H1 (cell line): ENCODE measurements around the gene ASPA. TPM values are rescaled to one million over a fixed set of nuclear protein-coding genes. Genes with fewer than 3 reads are reported as not detected.

Source experiments
- CTCF ChIA-PET: fragments of 300-600 bp; sonication (Branson Sonifier 250); formaldehyde crosslinking; loops from one replicate; lab custom pipeline; 2021; ENCODE audit not compliant: partially characterized antibody; lab: Charles Lee
- POLR2A ChIA-PET: fragments of 300-600 bp; sonication (Branson Sonifier 250); formaldehyde crosslinking; loops from one replicate; lab custom pipeline; 2021; ENCODE audit warnings: inconsistent platforms; ENCODE audit not compliant: partially characterized antibody; lab: Charles Lee
- DNase-seq, 2 experiments: peaks; one replicate each; pipeline versions ENCODE4 v3.0.0 to v3.0.0-alpha.2; 2010 to 2022; ENCODE audit warnings: low spot score in 2 of 2, low read depth in 1 of 2, mixed read lengths in 1 of 2
- FAIRE-seq: peaks from 2 replicates; lab custom pipeline; 2011; peaks lifted over from hg19 to GRCh38; lab: Jason Lieb, UNC
- H2AFZ ChIP-seq: 2 replicates; pipeline ENCODE4 v1.8.1; 2012; ENCODE audit warnings: low read length, inconsistent platforms
- H2AK5ac ChIP-seq: 2 replicates; pipeline ENCODE4 v1.6.1; 2013; ENCODE audit warnings: low read depth, low read length
- H2BK120ac ChIP-seq: replicated peaks from 2 replicates; pipeline ENCODE3; 2013; ENCODE audit warnings: low read depth, low read length, inconsistent platforms
- H2BK12ac ChIP-seq: 2 replicates; pipeline ENCODE4 v1.6.1; 2013; ENCODE audit warnings: low read depth, low read length
- H2BK15ac ChIP-seq: 2 replicates; pipeline ENCODE4 v1.6.1; 2013; ENCODE audit warnings: low read length
- H2BK20ac ChIP-seq: 2 replicates; pipeline ENCODE4 v1.6.1; 2013; ENCODE audit warnings: low read length
- H2BK5ac ChIP-seq: 2 replicates; pipeline ENCODE4 v1.6.1; 2013; ENCODE audit warnings: low read depth, low read length
- H3K14ac ChIP-seq: 2 replicates; pipeline ENCODE4 v1.6.1; 2013; ENCODE audit warnings: inconsistent platforms; ENCODE audit not compliant: insufficient read length
- H3K18ac ChIP-seq: 2 replicates; pipeline ENCODE4 v1.6.1; 2013; ENCODE audit warnings: low read length; ENCODE audit errors: extremely low read depth
- H3K23ac ChIP-seq: 2 replicates; pipeline ENCODE4 v1.6.1; 2013; ENCODE audit warnings: inconsistent platforms; ENCODE audit not compliant: insufficient read length
- H3K23me2 ChIP-seq: 2 replicates; pipeline ENCODE4 v1.6.1; 2013; ENCODE audit warnings: low read depth, low read length
- H3K27ac ChIP-seq: 2 replicates; pipeline ENCODE4 v1.6.1; 2011; ENCODE audit warnings: low read depth, low read length, inconsistent platforms
- H3K27me3 ChIP-seq, 4 experiments: replicated peaks in 1 of 4; 1 replicate in 1 of 4; 2 replicates in 3 of 4; pipeline versions ENCODE4 v1.6.1 to v1.8.1; 2011 to 2013; ENCODE audit warnings: low read length in 3 of 4, mild to moderate bottlenecking in 3 of 4, inconsistent platforms in 2 of 4, mixed read lengths in 2 of 4, moderate library complexity in 1 of 4; ENCODE audit not compliant: control insufficient read depth in 3 of 4, insufficient read depth in 3 of 4; ENCODE audit errors: extremely low read depth in 1 of 4
- H3K36me3 ChIP-seq, 4 experiments: 2 replicates each; pipeline versions ENCODE4 v1.6.1 to v1.8.1; 2011 to 2013; ENCODE audit warnings: mild to moderate bottlenecking in 4 of 4, low read length in 3 of 4, moderate library complexity in 2 of 4, control low read depth in 1 of 4, inconsistent platforms in 1 of 4; ENCODE audit not compliant: insufficient read depth in 4 of 4, control insufficient read depth in 2 of 4
- H3K4ac ChIP-seq: replicated peaks from 2 replicates; pipeline ENCODE3; 2013; ENCODE audit warnings: low read length, low read depth, mixed read lengths, inconsistent platforms; ENCODE audit not compliant: insufficient read length
- H3K4me1 ChIP-seq, 4 experiments: replicated peaks in 1 of 4; 1 replicate in 1 of 4; 2 replicates in 3 of 4; pipeline versions ENCODE4 v1.6.1 to v1.8.1; 2011 to 2013; ENCODE audit warnings: low read length in 3 of 4, inconsistent platforms in 2 of 4, mixed read lengths in 1 of 4; ENCODE audit not compliant: insufficient read depth in 4 of 4, control insufficient read depth in 3 of 4
- H3K4me2 ChIP-seq, 2 experiments: 2 replicates each; pipeline versions ENCODE4 v1.6.1 to v1.8.1; 2011 to 2013; ENCODE audit warnings: low read depth in 2 of 2, low read length in 2 of 2, control low read depth in 1 of 2, inconsistent platforms in 1 of 2, mild to moderate bottlenecking in 1 of 2; ENCODE audit not compliant: insufficient read depth in 1 of 2
- H3K4me3 ChIP-seq, 4 experiments: fragments of 200-600, 300-600 bp in 1 of 4; sonication (generic), shearing (Covaris generic), sonication (Bioruptor Twin) in 1 of 4; 2 replicates each; pipeline versions ENCODE4 v1.5.1 to v1.8.1; 2011 to 2016; ENCODE audit warnings: low read length in 4 of 4, low read depth in 3 of 4, control low read depth in 2 of 4, inconsistent platforms in 2 of 4, mild to moderate bottlenecking in 2 of 4, mixed read lengths in 1 of 4, moderate library complexity in 1 of 4; ENCODE audit not compliant: insufficient read depth in 2 of 4; ENCODE audit errors: extremely low read depth in 1 of 4
- H3K56ac ChIP-seq: replicated peaks from 2 replicates; pipeline ENCODE3; 2013; ENCODE audit warnings: low read depth, mild to moderate bottlenecking, mixed read lengths, low read length, inconsistent platforms; ENCODE audit not compliant: insufficient read length
- H3K79me1 ChIP-seq: 2 replicates; pipeline ENCODE4 v1.6.1; 2013; ENCODE audit warnings: low read depth, low read length, control low read depth
- H3K79me2 ChIP-seq, 2 experiments: 2 replicates each; pipeline versions ENCODE4 v1.6.1 to v1.8.1; 2012 to 2013; ENCODE audit warnings: low read length in 2 of 2, mild to moderate bottlenecking in 2 of 2, inconsistent platforms in 1 of 2; ENCODE audit not compliant: insufficient read depth in 2 of 2, control insufficient read depth in 1 of 2
- H3K9ac ChIP-seq, 4 experiments: replicated peaks in 1 of 4; 1 replicate in 1 of 4; 2 replicates in 3 of 4; pipeline versions ENCODE4 v1.6.1 to v1.8.1; 2011 to 2013; ENCODE audit warnings: low read depth in 3 of 4, low read length in 3 of 4, control low read depth in 2 of 4, mild to moderate bottlenecking in 2 of 4, moderate library complexity in 2 of 4, inconsistent platforms in 1 of 4; ENCODE audit errors: extremely low read depth in 1 of 4
- H3K9me3 ChIP-seq, 2 experiments: 2 replicates each; pipeline versions ENCODE4 v1.6.1 to v1.8.1; 2012 to 2013; ENCODE audit warnings: mild to moderate bottlenecking in 2 of 2, moderate library complexity in 2 of 2, control low read depth in 1 of 2, inconsistent platforms in 1 of 2, low read depth in 1 of 2, low read length in 1 of 2, mixed read lengths in 1 of 2; ENCODE audit not compliant: insufficient read depth in 2 of 2
- H4K20me1 ChIP-seq, 2 experiments: replicated peaks in 1 of 2; 2 replicates each; pipeline versions ENCODE3 to v1.8.1; 2011 to 2013; ENCODE audit warnings: inconsistent platforms in 2 of 2, low read length in 2 of 2, mild to moderate bottlenecking in 1 of 2; ENCODE audit not compliant: insufficient read depth in 2 of 2, control insufficient read depth in 1 of 2
- H4K5ac ChIP-seq: 2 replicates; pipeline ENCODE4 v1.6.1; 2013; ENCODE audit warnings: low read length, low read depth, mixed read lengths, inconsistent platforms; ENCODE audit not compliant: insufficient read length
- H4K8ac ChIP-seq: 2 replicates; pipeline ENCODE4 v1.8.0; 2013; ENCODE audit warnings: mild to moderate bottlenecking, moderate library complexity, low read length, inconsistent platforms; ENCODE audit not compliant: insufficient read depth; ENCODE audit errors: extremely low read depth
- H4K91ac ChIP-seq: replicated peaks from 2 replicates; pipeline ENCODE3; 2013; ENCODE audit warnings: low read length, mixed read lengths, inconsistent platforms; ENCODE audit not compliant: insufficient read length
- JUND ChIP-seq: IDR thresholded peaks from 2 replicates; pipeline ENCODE4 v1.6.1; 2011; ENCODE audit warnings: mild to moderate bottlenecking, improper control_type of control experiment, low read length
- WGBS, 2 experiments: shearing (Covaris generic) in 1 of 2; methylation state at CpG; one replicate each; pipeline versions ENCODE4 v1.1.6 to v1.1.7; 2013 to 2015; ENCODE audit warnings: low lambda C conversion rate in 2 of 2, mixed read lengths in 2 of 2, inconsistent platforms in 1 of 2, low coverage in 1 of 2, missing lambda C conversion rate in 1 of 2; ENCODE audit not compliant: insufficient replicate concordance in 2 of 2, insufficient coverage in 1 of 2, insufficient read length in 1 of 2; ENCODE audit errors: extremely low coverage in 1 of 2, missing lambda C conversion rate in 1 of 2; 5-methylcytosine and 5-hydroxymethylcytosine counted together
- polyA plus RNA-seq, 7 experiments: library from polyadenylated mRNA; depleted of rRNA in 3 of 7; stranded (reverse) in 5 of 7; unstranded in 2 of 7; fragments of >200 nt in 5 of 7; fragments of 200-250 nt in 2 of 7; gene quantifications; 1 replicate in 5 of 7; 2 replicates in 1 of 7; 4 replicates in 1 of 7; pipeline versions ENCODE4 v1.2.1 to v1.2.3, GENCODE V29; 2011 to 2013; ENCODE audit warnings: missing spikeins in 2 of 7, mixed read lengths in 2 of 7
- total RNA-seq: library from RNA; stranded (reverse); fragmentation: NEBNext Ultra II Directional; extraction: Animal tissue kit (Norgen Biotek cat#: 25700); gene quantifications from 2 replicates; pipeline ENCODE4 v1.2.1, GENCODE V29; 2021

The ASPA gene
- total and polyA plus RNA-seq, 2 of the 8 experiments (the other 6 are each of a cell fraction or from before 2014, with no cell fraction given): 0.03 TPM; not detected in 1

DNA sequence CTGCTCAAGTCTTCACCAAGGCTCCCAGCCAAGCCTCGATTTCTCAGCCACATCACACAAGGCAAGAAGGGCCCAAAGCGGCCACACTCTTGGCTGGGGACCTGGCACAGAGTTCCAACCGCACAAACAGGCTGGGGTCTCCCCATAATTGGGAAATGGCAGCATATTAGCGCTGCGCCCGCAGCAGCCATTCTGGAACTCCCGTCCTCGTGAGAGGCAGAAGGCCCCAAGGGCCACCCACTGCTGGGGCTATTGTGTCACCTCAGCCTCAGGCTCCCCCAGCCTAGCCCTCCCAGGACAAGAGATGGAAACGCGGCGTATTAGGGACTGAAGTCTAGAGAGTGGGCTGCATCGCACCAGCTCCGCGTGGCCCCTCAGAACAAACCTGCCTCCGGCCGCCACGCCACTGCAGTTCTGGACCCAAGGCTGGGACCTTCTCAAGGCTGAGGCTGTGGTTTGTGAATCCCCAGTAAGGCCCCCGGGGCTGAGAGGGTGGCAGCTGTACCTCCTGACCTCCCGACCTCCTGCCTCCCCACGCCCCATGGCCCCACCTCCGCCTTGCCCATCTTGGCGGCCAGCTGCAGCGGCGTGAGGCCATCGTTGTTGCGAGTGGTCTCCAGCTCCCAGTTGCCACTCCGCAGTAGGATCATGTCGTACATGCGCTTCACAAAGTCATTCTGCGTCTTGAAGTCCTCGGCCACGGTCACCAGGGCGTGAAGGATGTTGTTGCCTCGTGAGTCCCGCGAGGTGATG lies 56.5 kb downstream of the ASPA start:
- POLR2A ChIA-PET: no interaction called here
- TF ChIP-seq JUND: no peak

More for the DNA sequence above, 56.5 kb downstream of the ASPA start:
- 91% methylated on average over 33 of the region's 36 CpGs; no CpG with 5 or more reads in 1 of the 2 experiments for WGBS, 2 experiments
- H3K9me3 ChIP-seq: no peaks in the 10 kb centered on the region
- H3K9ac ChIP-seq: no peak overlapping the region
- H3K18ac ChIP-seq: peak overlapping the region; percentile 38; the same call in 1 of the 2 replicates
- H3K14ac ChIP-seq: no peak overlapping the region
- H4K5ac ChIP-seq: no peak overlapping the region
- H3K36me3 ChIP-seq: no peaks in the 10 kb centered on the region
- peaks cover 9% of the 10 kb centered on the region; the same call in 1 of the 2 replicates for H3K23me2 ChIP-seq
- 0 out of 2 replicates have a peak overlapping the region, but pooled peaks have one; percentile 66 for H2BK20ac ChIP-seq
- peak overlapping the region; percentile 88 for H2BK15ac ChIP-seq
- no peak overlapping the region for H2BK120ac ChIP-seq
- no peaks in the 10 kb centered on the region for H3K27me3 ChIP-seq
- no peak overlapping the region for H3K4me2 ChIP-seq
- no peak overlapping the region for H3K4ac ChIP-seq
- H2BK12ac ChIP-seq: peak overlapping the region; percentile 87; the same call in 1 of the 2 replicates
- DNase-seq (no peak), FAIRE-seq (no peak)
- no peak overlapping the region for H3K27ac ChIP-seq
- H2AK5ac ChIP-seq: no peak overlapping the region
- no peak overlapping the region for H3K56ac ChIP-seq
- H3K79me1 ChIP-seq: no peaks in the 10 kb centered on the region
- H2AFZ ChIP-seq: no peak overlapping the region
- H2BK5ac ChIP-seq: no peak overlapping the region; the same call in 1 of the 2 replicates
- peaks cover 0 to 17% (median 10%) of the 10 kb centered on the region in 4 experiments; a peak in 6 of 7 replicates for H3K4me1 ChIP-seq
- H3K79me2 ChIP-seq: no peaks in the 10 kb centered on the region
- H4K91ac ChIP-seq: peak overlapping the region; percentile 17
- H3K4me3 ChIP-seq: no peak overlapping the region
- CTCF ChIA-PET: interaction anchor here (1.1 kb wide), 1 partner anchor 483 kb away, joined by 3 read pairs; no protein-coding TSS in a partner anchor
- no peak overlapping the region for H3K23ac ChIP-seq
- H4K20me1 ChIP-seq: no peaks in the 10 kb centered on the region
- H4K8ac ChIP-seq: no peak overlapping the region; the same call in 1 of the 2 replicates
